Heart left ventricle (tissue), 16 donors: ENCODE measurements around the gene UCKL1. TPM values are rescaled to one million over a fixed set of nuclear protein-coding genes. Genes with fewer than 3 reads are reported as not detected.

ENCODE experiments used
- ATAC-seq, 4 donors: fragments of 200-7000 bp; cut with Tn5 transposase; one replicate each; pipeline ENCODE4 v1.9.1; 2020 to 2022; ENCODE audit warnings: moderate library complexity in 4 of 4, mild to moderate bottlenecking in 3 of 4, moderate number of reproducible peaks in 1 of 4
- DNase-seq, 5 donors: peaks; one replicate each; pipeline ENCODE4 v3.0.0-alpha.2; 2020
- H3K27ac ChIP-seq, 12 donors: fragments of 200-600 bp; sonication (generic) in 4 of 12; one replicate each; pipeline versions ENCODE4 v1.5.0 to v1.8.0; 2016 to 2022; ENCODE audit warnings: mild to moderate bottlenecking in 2 of 12
- H3K27me3 ChIP-seq, 9 donors: fragments of 200-600 bp; sonication (generic) in 2 of 9; one replicate each; pipeline versions ENCODE4 v1.5.1 to v1.8.0; 2016 to 2022; ENCODE audit warnings: mild to moderate bottlenecking in 3 of 9
- H3K36me3 ChIP-seq, 9 donors: fragments of 200-600 bp; sonication (generic) in 2 of 9; one replicate each; pipeline versions ENCODE4 v1.5.0 to v1.8.0; 2018 to 2022; ENCODE audit warnings: mild to moderate bottlenecking in 2 of 9
- H3K4me1 ChIP-seq, 12 donors: fragments of 200-600 bp; sonication (generic) in 4 of 12; one replicate each; pipeline versions ENCODE4 v1.5.0 to v1.8.0; 2016 to 2022; ENCODE audit warnings: mild to moderate bottlenecking in 3 of 12
- H3K4me3 ChIP-seq, 12 donors: fragments of 200-600 bp; sonication (generic) in 4 of 12; one replicate each; pipeline versions ENCODE4 v1.5.0 to v1.8.0; 2017 to 2022; ENCODE audit warnings: mild to moderate bottlenecking in 9 of 12, moderate library complexity in 4 of 12
- H3K9me3 ChIP-seq, 12 donors: fragments of 200-600 bp; sonication (generic) in 4 of 12; one replicate each; pipeline versions ENCODE4 v1.5.0 to v1.8.0; 2016 to 2022; ENCODE audit warnings: mild to moderate bottlenecking in 1 of 12
- POLR2A ChIP-seq, 2 donors: fragments of 450-650 bp; IDR thresholded peaks; one replicate each; pipeline ENCODE4 v1.6.1; 2017; ENCODE audit warnings: antibody characterized with exemption in 2 of 2, mild to moderate bottlenecking in 2 of 2, moderate library complexity in 2 of 2
- WGBS, 4 donors: extraction: QIAGEN DNeasy Blood & Tissue Kit in 2 of 4; methylation state at CpG; one replicate each; pipeline versions ENCODE4 v1.1.5 to v1.1.7; 2013 to 2018; 5-methylcytosine and 5-hydroxymethylcytosine counted together
- intact Hi-C, 10 donors: fragments of 100-400 bp; cut with DNase I; formaldehyde crosslinking; loops; one replicate each; pipeline versions ENCODE4 v1.11.1 to v1.14.2; 2022
- polyA plus RNA-seq, 2 donors: library from polyadenylated mRNA; stranded (reverse); fragments of 200-250 nt; gene quantifications; one replicate each; pipeline ENCODE4 v1.2.3, GENCODE V29; 2013
- total RNA-seq, 9 donors: library from RNA; depleted of rRNA in 2 of 9; stranded (reverse); fragments of >200 nt in 2 of 9; fragmentation: NEBNext Ultra II Directional in 3 of 9; extraction: Animal tissue kit (Norgen Biotek cat#: 25700) in 3 of 9; gene quantifications; one replicate each; pipeline versions ENCODE4 v1.1.0 to v1.2.4, GENCODE V29; 2016 to 2023
- TF ChIP-seq, protein P1 (sequence below), 12 donors: fragments of 200-600 bp; sonication (generic) in 4 of 12; IDR thresholded peaks; one replicate each; pipeline versions ENCODE4 v1.5.0 to v1.8.0; 2018 to 2022; ENCODE audit warnings: antibody characterized with exemption in 12 of 12, mild to moderate bottlenecking in 5 of 12
- donor health status: ischemic (EF 13 %, LVEDD 7.1; RV severe dilation, severe dysfunction).
- donor health status: healthy with polysubstance abuse.
- donor health status: DM: no; HTN: yes; CAD: no.
- donor health status: DM: no; HTN: no; CAD: no.
- donor health status: ischemic (EF 25% LVEDD 6.9; RV normal size, moderate dysfunction).
- donor health status: ischemic (EF 25% LVEDD 5.7; RV mildly dilated, moderate dysfunction).
- donor health status: healthy.
- donor health status: DM: yes; HTN: yes; CAD: no.
- donor health status: ischemic (EF 35%, LVEDD 5.7; RV mildly dilated, moderate dysfunction).
- donor health status: nonischemic (EF 11% LVEDD 7.7; RV severe dilation, severe dysfunction).
- donor health status: DM: yes; HTN: yes; CAD: no.
- donor health status: PGD.
- donor health status: ischemic (EF 29% LVEDD 5.4; RV normal size, mild dysfunction).
- donor health status: nonischemic (EF 23%, LVEDD 6.1; RV moderate dilation, normal function).

UCKL1 gene
- total and polyA plus RNA-seq, 11 donors = 27.7 to 49.7 (median 37.5) TPM

- TF ChIP-seq POLR2A (IDR thresholded peaks at IDR 0.05) = no peak
- TF ChIP-seq, protein P1, sequence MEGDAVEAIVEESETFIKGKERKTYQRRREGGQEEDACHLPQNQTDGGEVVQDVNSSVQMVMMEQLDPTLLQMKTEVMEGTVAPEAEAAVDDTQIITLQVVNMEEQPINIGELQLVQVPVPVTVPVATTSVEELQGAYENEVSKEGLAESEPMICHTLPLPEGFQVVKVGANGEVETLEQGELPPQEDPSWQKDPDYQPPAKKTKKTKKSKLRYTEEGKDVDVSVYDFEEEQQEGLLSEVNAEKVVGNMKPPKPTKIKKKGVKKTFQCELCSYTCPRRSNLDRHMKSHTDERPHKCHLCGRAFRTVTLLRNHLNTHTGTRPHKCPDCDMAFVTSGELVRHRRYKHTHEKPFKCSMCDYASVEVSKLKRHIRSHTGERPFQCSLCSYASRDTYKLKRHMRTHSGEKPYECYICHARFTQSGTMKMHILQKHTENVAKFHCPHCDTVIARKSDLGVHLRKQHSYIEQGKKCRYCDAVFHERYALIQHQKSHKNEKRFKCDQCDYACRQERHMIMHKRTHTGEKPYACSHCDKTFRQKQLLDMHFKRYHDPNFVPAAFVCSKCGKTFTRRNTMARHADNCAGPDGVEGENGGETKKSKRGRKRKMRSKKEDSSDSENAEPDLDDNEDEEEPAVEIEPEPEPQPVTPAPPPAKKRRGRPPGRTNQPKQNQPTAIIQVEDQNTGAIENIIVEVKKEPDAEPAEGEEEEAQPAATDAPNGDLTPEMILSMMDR (IDR thresholded peaks at IDR 0.05) = no peak
- Histone ChIP-seq H3K4me3 (no peak overlapping the region), H3K9me3 (no peaks in the 10 kb centered on the region), H3K4me1 (peaks cover 4 to 82% (median 63%) of the 10 kb centered on the region in 12 donors), H3K27ac (peak overlapping the region in 6 of 12 donors; percentile 38 to 98 (median 68)), H3K27me3 (no peaks in the 10 kb centered on the region), H3K36me3 (peaks cover 0 to 43% (median 40%) of the 10 kb centered on the region in 9 donors)
- peak in 4 of 5 donors; percentile 13 to 60 (median 28) for DNase-seq
- no peak for ATAC-seq
- WGBS, 4 donors = 80 to 91% (median 89%) methylated on average over 23 to 39 of the region's 39 CpGs
- intact Hi-C loops = no loop called here
Observed at GRCh38 chr20:63945921-63946920, 10.0 kb downstream of the UCKL1 start.

DNA sequence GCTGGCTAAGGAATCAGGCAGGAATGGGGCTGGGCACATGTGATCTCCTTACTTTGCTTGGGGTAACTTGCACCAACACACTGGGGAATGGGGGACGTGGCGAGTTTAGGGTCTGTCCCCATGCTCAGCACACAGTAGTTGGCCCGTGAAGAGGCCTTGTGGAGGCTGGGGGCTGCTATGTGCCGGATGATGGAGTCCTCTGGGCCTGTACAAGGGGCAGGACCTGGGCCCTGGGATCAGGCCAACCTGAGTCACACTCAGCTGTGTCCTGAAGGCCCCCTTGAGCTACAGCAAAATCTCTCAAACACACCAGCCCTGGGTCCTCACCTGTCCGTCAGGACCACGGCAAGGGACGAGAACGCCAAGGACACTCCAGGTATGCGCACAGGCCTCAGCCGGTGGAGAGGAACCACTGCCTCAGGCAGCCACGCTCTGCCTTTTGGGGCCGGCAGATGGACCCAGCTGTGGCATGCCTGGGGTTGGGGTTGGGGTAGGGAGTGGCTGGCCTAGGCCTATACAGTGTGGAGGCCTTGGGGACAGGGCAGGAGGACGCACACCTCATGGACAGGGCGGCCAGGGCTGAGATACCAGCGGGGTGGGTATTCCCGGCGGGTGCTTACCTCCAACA is 11.1 kb downstream of the UCKL1 start:
- DNase-seq (peak in 3 of 5 donors; percentile 23 to 49 (median 38)), ATAC-seq (no peak)
- H3K36me3 ChIP-seq = peaks cover 0 to 53% (median 50%) of the 10 kb centered on the region in 9 donors
- peak overlapping the region in 2 of 12 donors; percentile 9 to 98 for H3K27ac ChIP-seq
- intact Hi-C loops = no loop called here
- H3K9me3 ChIP-seq = no peaks in the 10 kb centered on the region
- whole genome bisulfite sequencing, 4 donors = 78 to 90% (median 85%) methylated on average over 4 to 17 of the region's 17 CpGs
- H3K4me3 ChIP-seq = no peak overlapping the region
- H3K4me1 ChIP-seq = peaks cover 4 to 72% (median 56%) of the 10 kb centered on the region in 12 donors
- TF ChIP-seq, protein P1 (IDR thresholded peaks at IDR 0.05) = no peak
- no peak for TF ChIP-seq POLR2A (IDR thresholded peaks at IDR 0.05)
- no peaks in the 10 kb centered on the region for H3K27me3 ChIP-seq

DNA sequence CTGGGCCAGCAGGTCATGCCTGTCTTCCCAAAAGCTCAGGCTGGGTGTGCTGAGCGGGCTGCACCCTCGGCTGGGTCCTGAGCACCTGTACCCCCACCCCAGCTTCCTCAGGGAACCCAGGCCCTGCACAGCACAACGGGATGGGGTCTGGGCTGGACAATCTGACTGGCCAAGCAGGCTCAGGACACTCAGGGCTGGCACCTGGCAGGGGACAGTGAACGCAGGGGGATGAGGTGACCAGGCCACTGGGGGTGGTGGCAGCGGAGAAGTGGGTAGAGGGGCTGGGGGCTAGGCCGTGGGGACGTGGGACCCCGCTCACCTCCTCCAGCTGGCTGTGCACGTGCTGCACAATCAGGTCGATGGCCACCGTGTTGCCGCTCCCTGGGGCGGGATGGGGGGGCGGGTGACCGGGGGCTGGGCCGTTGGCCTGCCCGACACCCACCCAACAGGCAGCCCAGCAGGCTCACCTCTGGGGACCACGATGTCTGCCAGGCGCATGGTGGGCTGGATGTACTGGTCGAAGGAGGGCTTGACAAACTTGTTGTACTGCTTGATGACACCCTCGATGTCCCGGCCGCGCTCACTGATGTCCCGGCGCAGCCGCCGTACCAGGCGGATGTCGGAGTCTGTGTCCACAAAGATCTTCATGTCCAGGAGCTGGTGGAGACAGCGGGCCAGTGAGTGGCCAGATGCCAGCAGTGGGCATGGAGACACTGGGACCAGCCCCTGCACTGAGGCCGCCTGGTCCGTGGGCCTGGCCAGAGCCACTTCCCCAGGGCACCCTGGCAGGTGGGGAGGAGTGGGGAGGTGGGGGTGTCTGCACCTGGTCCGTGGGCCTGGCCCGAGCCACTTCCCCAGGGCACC is 11.9 kb downstream of the UCKL1 start:
- DNase-seq = peak; percentile 10 to 64 (median 25)

More for the DNA sequence above, 11.9 kb downstream of the UCKL1 start:
- Histone ChIP-seq H3K4me3 (no peak overlapping the region), H3K27ac (peak overlapping the region in 4 of 12 donors; percentile 60 to 98 (median 68)), H3K36me3 (peaks cover 0 to 62% (median 59%) of the 10 kb centered on the region in 9 donors), H3K27me3 (no peaks in the 10 kb centered on the region), H3K4me1 (peaks cover 4 to 64% (median 47%) of the 10 kb centered on the region in 12 donors), H3K9me3 (no peaks in the 10 kb centered on the region)
- no peak for ATAC-seq
- TF ChIP-seq, protein P1 (IDR thresholded peaks at IDR 0.05) = no peak
- TF ChIP-seq POLR2A (IDR thresholded peaks at IDR 0.05) = no peak
- intact Hi-C loops = no loop called here
- WGBS, 4 donors = 89 to 92% (median 90%) methylated on average over 26 to 35 of the region's 35 CpGs
